ENCODE results near the gene KRTAP10-5.

GRCh38 chr21:44550807-44551206 lies 29.6 kb downstream of the KRTAP10-5 start:
- TF ChIP-seq CTCF (IDR thresholded peaks at IDR 0.05; ENCODE audit: insufficient read depth, low read depth, low read length), result no peak
- no peak for TF ChIP-seq EZH2 (IDR thresholded peaks at IDR 0.05; ENCODE audit: insufficient read depth, low read length)
